Measurements from ENCODE around the gene PRRG2.
A peak's percentile ranks its signal among the peaks of the same experiment; 100 is the strongest.

PRRG2 gene

GRCh38 chr19:49574206-49574755 is 6.8 kb upstream of the PRRG2 start:
- no peak for TF ChIP-seq CTCF (IDR thresholded peaks at IDR 0.05; ENCODE audit: insufficient read depth, low read length, poor library complexity, severe bottlenecking)
- H3K27me3 ChIP-seq (replicated peaks; ENCODE audit: control insufficient read depth, insufficient read depth, low read length): no peaks in the 10 kb centered on the region
- DNase-seq (ENCODE audit: extremely low read depth, insufficient read length): no peak
- H3K36me3 ChIP-seq (ENCODE audit: control insufficient read depth, insufficient read depth, low read length): no peaks in the 10 kb centered on the region; the same call in none of the 2 replicates
- no peak overlapping the region for H3K4me3 ChIP-seq (replicated peaks; ENCODE audit: low read depth, low read length)

- H3K4me3 ChIP-seq (replicated peaks; ENCODE audit: low read depth, low read length): peak overlapping the region; percentile 68
- H3K36me3 ChIP-seq (ENCODE audit: control insufficient read depth, insufficient read depth, low read length): no peaks in the 10 kb centered on the region; the same call in none of the 2 replicates
- no peaks in the 10 kb centered on the region for H3K27me3 ChIP-seq (replicated peaks; ENCODE audit: control insufficient read depth, insufficient read depth, low read length)
- TF ChIP-seq CTCF (IDR thresholded peaks at IDR 0.05; ENCODE audit: insufficient read depth, low read length, poor library complexity, severe bottlenecking): no peak
- DNase-seq (ENCODE audit: extremely low read depth, insufficient read length): no peak
These were observed 1.9 kb upstream of the PRRG2 start for GRCh38 chr19:49579193-49579592.

GRCh38 chr19:49579947-49580263 is 1.2 kb upstream of the PRRG2 start:
- no peaks in the 10 kb centered on the region; the same call in 1 of the 2 replicates for H3K36me3 ChIP-seq (ENCODE audit: control insufficient read depth, insufficient read depth, low read length)
- H3K4me3 ChIP-seq (replicated peaks; ENCODE audit: low read depth, low read length): peak overlapping the region; percentile 68
- TF ChIP-seq CTCF (IDR thresholded peaks at IDR 0.05; ENCODE audit: insufficient read depth, low read length, poor library complexity, severe bottlenecking): no peak
- H3K27me3 ChIP-seq (replicated peaks; ENCODE audit: control insufficient read depth, insufficient read depth, low read length): no peaks in the 10 kb centered on the region
- no peak for DNase-seq (ENCODE audit: extremely low read depth, insufficient read length)

- TF ChIP-seq CTCF (IDR thresholded peaks at IDR 0.05; ENCODE audit: insufficient read depth, low read length, poor library complexity, severe bottlenecking): no peak
- H3K36me3 ChIP-seq (ENCODE audit: control insufficient read depth, insufficient read depth, low read length): no peaks in the 10 kb centered on the region; the same call in 1 of the 2 replicates
- H3K27me3 ChIP-seq (replicated peaks; ENCODE audit: control insufficient read depth, insufficient read depth, low read length): no peaks in the 10 kb centered on the region
- DNase-seq (ENCODE audit: extremely low read depth, insufficient read length): peak; percentile 91
- H3K4me3 ChIP-seq (replicated peaks; ENCODE audit: low read depth, low read length): peak within 1 kb of the TSS; percentile 68
These were observed 681 bp upstream of the PRRG2 start, which contains the start of gene NOSIP for GRCh38 chr19:49580264-49581006. Gene NOSIP, minus strand, starts transcription at chr19:49580556. Its CDS starts 19,865 bp downstream, at chr19:49560691.

- DNase-seq (ENCODE audit: extremely low read depth, insufficient read length): no peak
- no peaks in the 10 kb centered on the region for H3K36me3 ChIP-seq (ENCODE audit: control insufficient read depth, insufficient read depth, low read length)
- H3K27me3 ChIP-seq (replicated peaks; ENCODE audit: control insufficient read depth, insufficient read depth, low read length): no peaks in the 10 kb centered on the region
- TF ChIP-seq CTCF (IDR thresholded peaks at IDR 0.05; ENCODE audit: insufficient read depth, low read length, poor library complexity, severe bottlenecking): no peak
- H3K4me3 ChIP-seq (replicated peaks; ENCODE audit: low read depth, low read length): no peak overlapping the region
These were observed 2.1 kb downstream of the PRRG2 start for GRCh38 chr19:49583239-49583638.
